Stimulated activated CD4-positive, alpha-beta T cell treated with anti-CD3 and anti-CD28 coated beads, Interleukin-2, amount 100 ng/mL, for 24 hours (primary cell): ENCODE results near the gene CXCR5.
"Not testable (repeated sequence)": the region's sequence is repeated elsewhere in the genome, so short reads cannot be mapped to it uniquely, and the experiment has no call there.

Experiments used
- DNase-seq, 2 donors: peaks; one replicate each; pipeline ENCODE4 v3.0.0-alpha.2; 2020

CXCR5 gene, protein sequence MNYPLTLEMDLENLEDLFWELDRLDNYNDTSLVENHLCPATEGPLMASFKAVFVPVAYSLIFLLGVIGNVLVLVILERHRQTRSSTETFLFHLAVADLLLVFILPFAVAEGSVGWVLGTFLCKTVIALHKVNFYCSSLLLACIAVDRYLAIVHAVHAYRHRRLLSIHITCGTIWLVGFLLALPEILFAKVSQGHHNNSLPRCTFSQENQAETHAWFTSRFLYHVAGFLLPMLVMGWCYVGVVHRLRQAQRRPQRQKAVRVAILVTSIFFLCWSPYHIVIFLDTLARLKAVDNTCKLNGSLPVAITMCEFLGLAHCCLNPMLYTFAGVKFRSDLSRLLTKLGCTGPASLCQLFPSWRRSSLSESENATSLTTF

DNA sequence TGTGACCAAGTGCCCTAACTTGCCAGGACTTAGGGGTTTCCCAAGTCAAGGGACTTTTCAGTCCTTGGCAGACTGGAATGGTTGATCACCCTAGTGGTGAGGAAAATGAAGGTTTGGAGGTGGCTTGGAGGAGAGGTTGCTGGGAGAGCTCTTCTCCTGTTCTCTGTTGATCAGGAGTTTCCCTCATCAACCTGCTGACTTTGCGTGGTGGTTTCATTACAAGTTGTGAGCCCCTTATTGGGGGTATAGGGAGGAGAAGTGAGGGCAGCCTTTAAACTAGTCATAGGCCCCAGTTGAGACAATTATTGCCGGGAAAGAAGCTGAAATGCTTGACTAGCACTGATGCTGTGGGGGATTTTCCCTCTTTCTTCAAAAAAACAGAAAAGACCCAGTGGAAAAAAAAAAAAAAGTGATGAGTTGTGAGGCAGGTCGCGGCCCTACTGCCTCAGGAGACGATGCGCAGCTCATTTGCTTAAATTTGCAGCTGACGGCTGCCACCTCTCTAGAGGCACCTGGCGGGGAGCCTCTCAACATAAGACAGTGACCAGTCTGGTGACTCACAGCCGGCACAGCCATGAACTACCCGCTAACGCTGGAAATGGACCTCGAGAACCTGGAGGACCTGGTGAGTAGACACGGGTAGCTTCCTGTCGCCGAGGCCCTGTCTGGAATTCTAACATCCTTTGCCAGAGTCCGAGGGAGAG is at the start of gene CXCR5:
TSS of gene CXCR5 (plus strand) at position 525 of the 704 bp plus-strand sequence. CDS start at position 575, 50 bp downstream.
- DNase-seq, result peak; percentile 53 to 71

DNA sequence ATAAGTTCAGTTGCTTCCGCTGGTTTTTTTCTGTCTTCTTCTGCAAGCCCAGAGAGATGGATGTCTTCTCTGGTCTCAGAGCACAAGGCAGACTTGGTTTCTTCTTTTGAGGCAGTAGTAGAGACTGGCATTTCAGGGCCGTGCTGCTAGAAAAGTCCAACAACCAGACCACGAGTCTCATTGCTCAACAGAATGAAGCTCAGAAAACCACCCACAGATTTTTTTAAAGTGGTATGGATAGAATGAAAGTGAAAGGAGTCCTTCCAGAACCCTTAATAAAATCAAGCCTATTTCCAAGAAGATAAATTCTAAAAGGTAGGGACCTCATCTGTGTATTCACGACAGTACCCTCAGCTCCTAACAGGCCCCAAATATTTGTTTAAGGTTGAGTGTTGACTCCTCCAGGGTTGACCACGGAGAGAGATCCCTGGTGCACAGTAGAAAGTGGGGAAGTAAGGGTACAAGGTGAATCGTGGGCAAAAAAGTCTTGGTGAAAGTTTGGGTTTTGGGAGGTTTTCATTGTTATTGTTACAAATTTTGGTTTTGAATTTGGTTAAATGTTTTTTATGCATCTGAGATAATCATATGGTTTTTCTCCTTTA is 49.2 kb upstream of the CXCR5 start:
- DNase-seq, result no peak

DNA sequence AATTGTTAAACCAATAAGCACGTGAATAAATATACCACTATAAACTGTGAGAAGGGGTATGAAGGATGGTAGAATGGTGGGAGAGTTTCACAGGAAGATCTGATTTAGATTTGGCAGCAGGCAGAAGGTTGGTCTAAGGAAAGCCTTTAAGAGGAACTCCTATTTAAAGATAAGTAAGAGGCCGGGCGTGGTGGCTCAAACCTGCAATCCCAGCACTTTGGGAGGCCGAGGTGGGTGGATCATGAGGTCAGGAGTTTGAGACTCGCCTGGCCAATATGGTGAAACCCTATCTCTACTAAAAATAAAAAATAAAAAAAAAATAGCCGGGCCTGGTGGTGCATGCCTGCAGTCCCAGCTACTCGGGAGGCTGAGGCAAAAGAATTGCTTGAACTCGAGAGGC is 45.8 kb upstream of the CXCR5 start:
- no peak for DNase-seq

DNA sequence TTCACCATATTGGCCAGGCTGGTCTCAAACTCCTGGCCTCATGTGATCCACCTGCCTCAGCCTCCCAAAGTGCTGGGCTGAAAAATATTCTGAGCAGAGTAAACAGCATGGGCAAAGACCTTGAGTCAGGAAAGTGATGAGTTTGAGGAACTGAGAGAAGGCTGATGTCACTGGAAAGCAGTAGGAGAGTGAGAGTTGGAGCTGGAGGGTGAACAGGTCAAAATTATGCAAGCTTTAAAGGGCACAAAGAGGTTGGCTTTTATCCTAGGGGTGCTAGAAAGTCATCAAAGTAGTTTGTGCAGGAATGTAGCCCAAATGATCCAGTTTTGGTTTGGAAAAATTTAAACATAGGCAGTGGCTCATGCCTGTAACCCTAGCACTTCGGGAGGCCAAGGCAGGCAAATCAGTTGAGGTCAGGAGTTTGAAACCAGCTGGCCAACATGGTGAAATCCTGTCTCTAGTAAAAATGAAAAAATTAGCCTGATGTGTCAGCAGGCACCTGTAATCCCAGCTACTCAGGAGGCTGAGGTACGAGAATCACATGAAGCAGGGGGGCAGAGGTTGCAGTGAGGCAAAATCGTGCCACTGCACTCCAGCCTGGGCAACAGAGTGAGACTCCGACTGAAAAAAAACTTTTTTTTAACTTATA is 44.7 kb upstream of the CXCR5 start:
- no peak for DNase-seq

DNA sequence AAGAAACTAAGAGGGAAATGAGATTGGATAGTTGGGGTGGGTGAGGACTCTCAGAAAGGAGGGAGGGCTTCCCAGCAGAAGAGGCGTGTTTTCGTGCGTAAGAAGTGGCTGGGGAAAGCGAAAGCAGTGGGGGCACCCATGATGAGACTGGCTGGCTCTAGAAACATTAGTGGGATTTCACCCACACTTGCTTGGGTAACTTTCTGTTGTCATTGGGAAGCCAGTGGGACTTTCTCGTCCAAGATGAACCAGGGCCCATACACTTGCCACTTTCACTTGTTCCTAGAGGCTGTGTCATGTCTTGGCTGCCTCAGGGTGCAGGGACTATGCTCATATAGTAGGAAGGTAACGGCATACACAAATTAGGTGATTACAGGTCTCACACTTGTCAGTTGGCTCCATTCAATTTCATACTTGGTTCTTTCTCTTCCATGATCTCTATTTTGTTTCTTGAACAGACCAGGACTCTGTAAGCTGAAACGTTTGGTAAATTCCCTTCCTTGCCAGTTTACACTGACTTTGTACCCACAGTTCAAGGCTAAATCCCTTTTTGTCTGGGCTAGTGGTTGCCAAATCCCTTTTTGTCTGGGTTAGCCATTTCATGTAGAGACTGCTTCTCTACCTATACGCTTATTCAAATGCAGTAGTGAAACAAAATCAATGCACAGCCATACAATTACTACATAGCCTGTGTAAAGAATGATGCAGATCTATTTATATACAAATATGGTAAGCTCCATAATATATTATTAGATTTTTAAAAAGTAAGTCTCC is 42.0 kb upstream of the CXCR5 start:
- peak; percentile 50 to 56 for DNase-seq

DNA sequence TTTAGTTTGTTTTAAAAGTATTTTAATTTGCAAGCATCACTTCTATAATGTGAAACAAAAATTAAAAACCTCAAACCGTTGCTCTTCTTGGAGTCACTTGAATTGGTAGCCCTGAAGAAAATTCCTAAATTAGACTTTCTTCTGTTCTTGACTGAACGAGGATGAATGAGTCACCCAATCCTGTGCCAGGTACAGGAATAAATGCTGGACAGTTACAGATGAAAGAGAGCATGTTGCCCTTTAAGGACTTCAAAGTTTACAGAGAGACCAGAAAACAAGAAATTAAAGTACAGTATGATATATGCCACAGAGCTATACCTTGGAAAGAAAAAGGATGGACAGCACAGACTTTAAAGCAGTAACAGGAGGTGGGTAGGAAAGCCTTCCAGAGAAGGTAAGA is 41.3 kb upstream of the CXCR5 start:
- DNase-seq, result no peak

DNA sequence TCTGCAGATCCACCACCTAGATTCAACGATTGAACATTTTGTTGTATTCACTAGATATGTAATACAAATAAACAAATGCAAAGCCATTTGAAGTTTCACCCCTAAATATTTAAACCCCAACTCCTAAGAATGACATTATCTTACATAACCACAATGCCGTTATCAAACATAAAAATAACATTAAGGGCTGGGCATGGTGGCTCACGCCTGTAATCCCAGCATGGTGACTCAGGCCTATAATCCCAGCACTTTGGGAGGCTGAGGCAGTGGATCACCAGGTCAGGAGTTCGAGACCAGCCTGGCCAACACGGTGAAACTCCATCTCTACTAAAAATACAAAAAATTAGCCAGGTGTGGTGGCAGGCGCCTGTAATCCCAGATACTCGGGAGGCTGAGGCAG is 40.8 kb upstream of the CXCR5 start:
- not testable (repeated sequence) for DNase-seq

DNA sequence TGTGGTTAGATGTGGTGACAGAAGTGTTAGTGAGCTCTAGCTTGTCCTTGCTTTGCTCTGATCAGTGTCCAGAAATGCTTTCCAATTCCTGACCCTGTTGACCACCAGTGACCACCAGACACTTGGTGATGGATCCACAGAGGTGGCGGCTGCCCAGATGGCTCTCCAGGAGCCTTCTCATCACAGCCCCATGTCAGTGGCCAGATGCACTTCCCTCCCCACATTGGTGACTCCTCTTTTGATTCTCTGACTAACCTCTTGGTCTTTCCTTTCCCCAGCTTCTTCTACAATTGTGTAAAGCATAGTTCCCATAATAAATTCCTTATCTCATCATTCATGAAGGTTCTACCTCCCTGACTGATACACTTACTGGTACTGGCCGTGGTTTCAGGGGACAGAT is 40.1 kb upstream of the CXCR5 start:
- DNase-seq, result no peak

DNA sequence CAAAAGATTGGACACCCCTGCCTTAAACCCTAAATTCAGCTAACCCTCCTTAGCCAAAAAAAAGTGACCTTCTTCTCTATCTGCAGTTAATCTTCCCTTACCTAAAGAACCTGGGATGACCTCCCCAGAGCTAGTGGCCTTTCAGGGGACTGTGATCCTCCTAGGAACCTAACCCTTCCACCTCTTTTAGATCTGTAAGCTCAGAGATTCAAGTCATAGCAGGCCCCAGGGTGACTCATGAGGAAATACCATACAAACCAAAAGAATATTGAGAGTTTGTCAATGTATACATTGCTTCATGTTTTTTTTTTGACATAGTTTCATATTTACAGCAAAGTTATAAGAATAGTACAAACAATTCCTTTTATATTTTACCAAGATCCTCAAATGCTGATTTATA is 38.3 kb upstream of the CXCR5 start:
- DNase-seq, result no peak

DNA sequence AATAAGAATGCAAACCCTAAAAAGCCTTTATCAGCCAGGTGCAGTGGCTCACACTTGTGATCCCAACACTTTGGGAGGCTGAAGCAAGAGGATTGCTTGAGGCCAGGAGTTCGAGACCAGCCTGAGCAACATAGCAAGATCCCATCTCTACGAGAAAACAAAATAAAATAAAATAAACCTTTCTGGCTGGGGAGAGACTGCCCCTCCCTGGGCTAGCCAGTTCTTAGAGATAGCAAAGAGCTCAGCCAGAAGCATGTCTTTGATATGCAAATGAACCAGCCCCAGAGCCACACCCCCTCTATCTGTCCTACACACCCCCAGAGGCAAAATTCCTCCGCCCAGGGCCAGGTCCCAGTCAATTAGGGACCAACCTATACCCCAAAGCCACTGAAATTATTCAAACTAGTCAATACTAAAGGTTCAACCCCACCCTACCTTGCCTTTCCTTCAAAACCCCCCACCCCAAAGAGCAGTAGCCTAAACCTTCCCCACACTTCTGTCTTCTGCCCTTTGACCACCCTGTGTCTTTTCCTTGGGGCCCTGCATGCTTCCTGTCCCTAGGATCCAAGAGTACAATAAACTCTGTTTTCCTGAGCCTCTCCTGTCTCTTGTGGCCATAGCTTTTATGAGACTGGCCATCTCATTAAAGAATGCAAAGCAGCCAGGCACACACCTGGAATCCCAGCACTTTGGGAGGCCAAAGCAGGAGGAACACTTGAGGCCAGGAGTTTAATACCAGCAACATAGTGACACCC is 37.3 kb upstream of the CXCR5 start:
- no peak for DNase-seq

DNA sequence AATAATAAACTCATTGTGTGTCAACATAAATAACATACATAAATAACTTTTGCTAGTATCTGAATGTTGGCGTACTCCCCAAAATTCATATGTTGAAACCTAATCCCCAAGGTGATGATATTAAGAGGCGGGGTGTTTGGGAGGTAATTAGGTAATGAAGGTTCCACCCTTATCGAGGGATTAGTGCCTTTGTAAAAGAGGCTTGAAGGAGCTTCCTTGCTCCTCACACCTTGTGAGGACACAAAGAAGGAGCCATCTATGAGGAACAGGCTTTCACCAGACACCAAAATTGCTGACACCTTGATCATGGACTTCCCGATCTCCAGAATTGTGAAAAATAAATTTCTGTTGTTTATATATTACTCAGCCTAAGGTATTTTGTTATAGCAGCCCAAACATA is 33.9 kb upstream of the CXCR5 start:
- DNase-seq, result no peak

DNA sequence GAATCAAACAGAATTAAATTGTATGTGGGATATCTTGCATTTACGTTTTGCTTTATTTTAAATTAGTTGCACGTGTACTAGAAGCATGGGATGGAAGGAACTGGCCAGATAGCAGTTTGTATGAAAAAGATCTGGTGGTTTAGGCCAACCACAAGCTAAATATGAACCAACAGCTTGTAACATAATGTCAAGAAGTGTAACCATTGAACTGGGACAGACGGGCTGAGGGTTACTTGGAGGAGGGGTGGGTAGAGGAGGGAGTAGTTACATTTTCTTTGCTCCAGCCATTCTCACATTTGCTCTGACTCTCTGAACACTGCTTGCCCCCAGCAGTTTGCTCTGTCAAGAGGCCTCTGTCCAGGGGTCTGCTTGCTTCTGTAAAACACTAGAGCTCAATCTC is 31.7 kb upstream of the CXCR5 start:
- no peak for DNase-seq

DNA sequence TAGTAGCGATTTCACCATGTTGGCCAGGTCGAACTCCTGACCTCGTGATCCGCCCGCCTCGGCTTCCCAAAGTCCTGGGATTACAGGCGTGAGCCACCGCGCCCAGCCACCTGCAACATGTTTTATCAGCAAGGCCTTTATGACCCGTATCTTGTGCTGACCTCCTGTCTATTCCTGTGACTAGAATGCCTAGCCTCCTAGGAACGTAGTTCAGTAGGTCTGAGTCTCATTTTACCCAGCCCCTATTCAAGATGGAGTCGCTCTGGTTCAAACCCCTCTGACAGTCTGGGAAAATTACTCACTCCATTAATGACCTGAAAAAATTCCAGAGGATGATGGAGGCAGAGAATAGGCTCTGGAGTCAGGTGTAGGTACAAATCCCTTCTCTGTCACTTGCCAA is 30.0 kb upstream of the CXCR5 start:
- DNase-seq, result no peak

DNA sequence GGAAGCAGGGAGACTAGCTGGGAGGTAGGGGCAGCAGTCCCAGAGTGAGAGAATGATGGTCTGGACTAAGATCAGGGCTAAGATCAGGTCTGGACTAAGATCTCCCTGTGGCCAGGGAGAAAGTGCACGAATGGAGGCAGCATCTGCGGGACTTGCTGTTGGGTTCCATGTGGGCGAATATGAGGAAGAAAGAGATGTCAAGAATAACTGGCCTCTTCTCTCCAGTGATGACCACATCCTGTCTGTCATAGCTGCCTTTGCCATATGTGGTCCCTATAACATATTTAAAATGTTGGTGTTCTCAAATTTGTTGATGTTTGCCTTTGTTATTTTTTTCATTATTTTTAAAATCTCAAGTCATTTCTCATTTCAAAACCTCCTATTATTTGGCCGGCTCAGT is 27.4 kb upstream of the CXCR5 start:
- DNase-seq, result no peak

DNA sequence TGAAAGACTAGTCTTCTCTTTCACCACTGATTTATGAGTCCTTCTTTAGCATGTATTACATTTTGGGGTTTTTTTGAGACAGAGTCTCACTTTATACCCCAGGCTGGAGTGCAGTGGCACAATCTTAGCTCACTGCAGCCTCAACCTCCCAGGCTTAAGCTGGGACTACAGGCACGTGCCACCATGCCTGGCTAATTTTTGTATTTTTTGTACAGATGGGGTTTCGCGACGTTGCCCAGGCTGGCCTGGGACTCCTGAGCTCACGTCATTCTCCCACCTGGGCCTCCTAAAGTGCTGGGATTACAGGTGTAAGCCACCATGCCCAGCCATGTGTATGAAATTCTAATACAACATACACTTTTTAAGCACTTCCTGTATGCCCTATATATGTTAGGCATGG is 26.3 kb upstream of the CXCR5 start:
- DNase-seq, result no peak

DNA sequence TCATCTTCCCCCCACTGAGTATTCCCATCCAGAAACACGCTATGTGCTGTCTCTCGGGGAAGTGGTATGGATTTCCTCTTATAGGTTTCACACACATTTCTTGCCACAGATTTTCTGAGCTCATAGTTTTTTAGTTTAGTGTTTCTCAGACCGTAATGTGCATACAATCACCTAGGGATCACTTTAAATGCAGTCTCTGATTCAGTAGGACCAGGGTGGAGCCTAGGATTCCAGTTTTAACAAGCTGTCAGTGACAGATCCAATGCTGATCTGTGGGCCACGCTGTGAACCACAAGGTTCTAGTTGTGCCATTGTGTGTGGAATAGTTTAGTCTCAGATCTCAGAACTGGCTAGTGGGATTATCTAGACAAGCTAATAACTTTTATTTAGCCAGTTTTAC is 23.7 kb upstream of the CXCR5 start:
- DNase-seq, result no peak

DNA sequence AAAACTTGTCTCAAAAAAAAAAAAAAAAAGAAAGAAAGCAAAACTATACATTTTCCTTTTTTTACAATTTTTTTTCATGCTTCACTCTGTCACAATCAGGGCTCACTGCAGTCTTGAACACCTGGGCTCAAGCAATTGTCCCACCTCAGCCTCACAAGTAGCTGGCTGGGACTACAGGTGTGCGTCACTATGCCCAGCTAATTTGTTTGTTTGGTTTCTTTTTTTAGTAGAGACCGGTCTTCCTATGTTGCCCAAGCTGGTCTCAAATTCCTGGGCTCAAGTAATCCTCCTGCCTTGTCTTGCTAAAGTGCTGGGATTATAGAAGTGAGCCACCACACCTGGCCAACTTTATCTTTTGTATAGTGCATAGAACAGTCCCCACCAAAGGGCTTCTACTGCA is 15.0 kb upstream of the CXCR5 start:
- DNase-seq, result no peak

DNA sequence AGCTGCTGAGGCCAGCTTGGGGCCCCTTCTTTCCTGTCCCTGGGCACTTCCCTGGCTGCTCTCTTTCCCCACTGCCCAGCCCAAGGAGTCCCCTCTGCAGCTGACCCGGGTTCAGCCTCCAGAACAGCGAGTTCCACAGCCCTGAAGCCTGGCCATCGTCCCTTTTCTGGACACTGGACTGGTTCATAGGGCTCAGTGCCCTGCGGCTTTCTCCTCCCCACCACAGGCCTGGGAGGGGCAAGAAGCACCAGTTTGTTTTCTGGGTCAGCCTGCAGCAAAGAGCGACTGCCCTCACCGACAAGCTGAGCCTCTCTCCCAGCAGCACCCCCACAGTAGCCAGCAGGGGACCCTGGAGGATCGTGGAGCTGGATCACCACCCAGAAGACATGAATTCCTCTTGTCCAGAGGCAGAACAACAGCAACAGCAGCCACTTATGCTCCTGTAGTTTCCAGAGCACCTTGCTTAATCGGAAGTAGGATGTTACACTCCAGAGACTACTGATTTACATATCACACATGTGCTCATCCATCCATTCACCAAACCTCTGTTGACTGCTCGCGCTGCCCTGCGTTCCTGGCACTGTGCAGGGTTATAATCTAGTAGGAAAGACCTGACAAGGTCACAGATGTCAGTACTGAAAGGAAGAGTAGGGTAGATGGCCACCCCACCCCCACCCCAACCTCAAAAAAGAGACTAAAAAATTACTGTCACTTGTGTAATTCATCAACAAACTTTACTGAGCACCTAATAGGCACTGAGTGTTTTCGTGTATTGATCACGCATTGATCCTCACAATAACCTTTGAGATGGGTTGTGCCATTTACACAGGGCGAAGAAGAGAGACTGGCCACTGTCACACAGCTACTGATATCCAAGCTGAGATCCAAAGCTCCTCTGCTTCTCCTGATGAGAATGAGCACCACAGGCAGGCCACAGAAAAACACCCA is 13.0 kb upstream of the CXCR5 start:
- DNase-seq, result peak in 1 of 2 donors; percentile 30

DNA sequence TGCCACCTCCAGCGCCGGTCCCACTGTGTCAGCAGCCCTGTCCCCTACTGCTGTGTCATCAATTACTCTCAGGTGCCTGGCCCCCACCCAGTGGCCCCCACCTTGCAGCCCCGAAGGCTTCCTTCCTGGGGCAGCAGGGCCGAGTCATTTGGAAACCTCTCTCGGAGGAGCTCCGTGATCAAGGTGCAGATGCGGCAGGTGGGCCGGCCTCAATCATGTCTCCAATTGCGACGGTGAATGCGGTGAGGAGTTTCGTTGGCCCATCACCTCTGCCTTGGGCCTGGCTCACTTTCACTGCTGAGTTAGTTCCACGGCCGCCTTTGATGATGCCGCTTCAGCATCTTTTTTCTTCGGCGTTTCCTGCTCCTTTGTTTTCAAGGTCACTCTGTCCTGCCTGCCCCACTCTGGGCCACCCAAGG is 11.3 kb upstream of the CXCR5 start:
- DNase-seq, result peak; percentile 55 to 68

DNA sequence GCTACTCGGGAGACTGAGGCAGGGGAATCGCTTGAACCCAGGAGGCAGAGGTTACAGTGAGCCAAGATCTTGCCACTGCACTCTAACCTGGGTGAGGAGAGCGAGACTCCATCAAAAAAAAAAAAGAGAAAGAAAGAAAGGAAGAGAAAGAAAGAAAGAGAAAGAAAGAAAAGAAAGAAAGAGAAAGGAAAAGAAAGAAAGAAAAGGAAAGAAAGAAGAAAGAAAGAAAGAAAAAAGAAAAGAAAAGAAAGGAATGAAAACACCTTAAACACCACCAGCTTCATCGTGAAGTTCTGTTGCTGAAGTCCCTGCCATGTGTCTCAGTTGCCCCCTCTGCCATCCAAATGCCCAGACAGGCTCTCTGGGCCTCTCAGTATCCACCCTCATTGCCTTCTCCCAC is 9.9 kb upstream of the CXCR5 start:
- no peak for DNase-seq

DNA sequence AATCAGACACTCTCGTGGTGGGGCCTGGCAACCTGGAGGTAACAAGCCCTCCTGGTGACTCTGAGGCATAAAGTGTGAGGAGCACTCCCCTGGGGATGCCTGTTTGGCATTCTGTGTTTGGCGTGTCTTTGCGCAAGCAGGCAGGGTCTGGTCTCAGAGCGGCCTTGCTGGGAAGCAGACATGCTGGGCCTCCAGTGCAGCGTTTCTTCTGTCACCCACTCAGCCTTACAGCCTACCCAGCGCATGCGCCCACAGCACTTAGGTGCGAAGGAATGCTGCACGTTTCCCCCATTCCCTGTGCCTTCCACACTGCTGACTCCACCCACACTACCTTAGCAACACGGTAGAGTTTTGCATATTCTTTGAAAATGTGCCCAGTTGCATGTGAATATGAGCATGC is 7.4 kb upstream of the CXCR5 start:
- no peak for DNase-seq
